OCI-LY1 (cell line): Measurements from ENCODE around the gene CNTN5.

Experiments
- CTCF ChIP-seq: fragments of 200-600 bp; sonication (generic), shearing (Covaris generic); IDR thresholded peaks from 2 replicates; pipeline ENCODE4 v1.5.1; 2017; ENCODE audit warnings: mild to moderate bottlenecking, antibody characterized with exemption, low read length, moderate library complexity, mixed read lengths
- EZH2 ChIP-seq: fragments of 200-600 bp; sonication (generic), shearing (Covaris generic); IDR thresholded peaks from 2 replicates; pipeline ENCODE4 v1.8.0; 2017; ENCODE audit warnings: borderline replicate concordance, mixed run types, mild to moderate bottlenecking, antibody characterized with exemption, low read length, moderate library complexity, mixed read lengths

- TF ChIP-seq CTCF (no peak), EZH2 (no peak)
These were observed 78.0 kb downstream of the CNTN5 start for GRCh38 chr11:99098751-99099150.
